GM20000 (cell line): ENCODE results near the gene SHMT1.
"Not testable (repeated sequence)": the region's sequence is repeated elsewhere in the genome, so short reads cannot be mapped to it uniquely, and the experiment has no call there.

Experiments
- DNase-seq: peaks from one replicate; pipeline ENCODE4 v3.0.0; 2012; ENCODE audit warnings: low spot score
- TF ChIP-seq, protein P1 (sequence below): IDR thresholded peaks from 2 replicates; pipeline ENCODE4 v1.5.1; 2012; ENCODE audit warnings: mild to moderate bottlenecking, control low read depth; ENCODE audit errors: extremely low read depth, missing control alignments

SHMT1 gene

DNA sequence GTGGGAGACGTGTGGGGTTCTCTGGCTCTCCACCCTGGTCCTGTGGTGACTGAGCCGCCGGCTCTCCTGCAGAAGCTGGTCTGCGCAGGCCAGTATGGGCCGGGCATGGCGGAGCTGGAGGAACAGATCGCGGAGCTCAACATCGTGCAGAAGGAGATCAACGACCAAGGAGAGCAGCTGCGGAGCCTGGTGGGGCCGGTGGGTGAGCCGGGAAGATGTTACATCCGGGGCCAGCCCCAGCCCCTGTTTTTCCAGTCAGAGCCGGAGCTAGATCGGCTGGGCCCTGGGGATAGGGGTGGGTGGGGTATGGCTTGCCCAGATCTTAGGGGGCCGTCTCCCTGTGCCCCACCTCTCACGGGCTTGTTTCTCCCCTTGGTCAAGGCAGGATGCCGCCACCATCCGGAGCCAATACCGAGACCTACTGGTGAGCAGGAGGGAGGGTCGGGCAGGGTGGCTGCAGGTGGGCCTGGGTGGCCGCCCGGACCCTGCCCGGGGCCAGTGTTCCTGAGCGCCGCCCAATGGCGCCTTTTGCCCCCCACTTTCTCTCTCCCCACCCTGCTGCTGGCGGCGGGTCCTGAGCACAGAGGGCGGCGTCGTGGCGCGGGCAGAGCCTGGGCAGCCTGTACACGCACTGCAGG is 19.2 kb upstream of the SHMT1 start:
- DNase-seq, result no peak
- TF ChIP-seq, protein P1, sequence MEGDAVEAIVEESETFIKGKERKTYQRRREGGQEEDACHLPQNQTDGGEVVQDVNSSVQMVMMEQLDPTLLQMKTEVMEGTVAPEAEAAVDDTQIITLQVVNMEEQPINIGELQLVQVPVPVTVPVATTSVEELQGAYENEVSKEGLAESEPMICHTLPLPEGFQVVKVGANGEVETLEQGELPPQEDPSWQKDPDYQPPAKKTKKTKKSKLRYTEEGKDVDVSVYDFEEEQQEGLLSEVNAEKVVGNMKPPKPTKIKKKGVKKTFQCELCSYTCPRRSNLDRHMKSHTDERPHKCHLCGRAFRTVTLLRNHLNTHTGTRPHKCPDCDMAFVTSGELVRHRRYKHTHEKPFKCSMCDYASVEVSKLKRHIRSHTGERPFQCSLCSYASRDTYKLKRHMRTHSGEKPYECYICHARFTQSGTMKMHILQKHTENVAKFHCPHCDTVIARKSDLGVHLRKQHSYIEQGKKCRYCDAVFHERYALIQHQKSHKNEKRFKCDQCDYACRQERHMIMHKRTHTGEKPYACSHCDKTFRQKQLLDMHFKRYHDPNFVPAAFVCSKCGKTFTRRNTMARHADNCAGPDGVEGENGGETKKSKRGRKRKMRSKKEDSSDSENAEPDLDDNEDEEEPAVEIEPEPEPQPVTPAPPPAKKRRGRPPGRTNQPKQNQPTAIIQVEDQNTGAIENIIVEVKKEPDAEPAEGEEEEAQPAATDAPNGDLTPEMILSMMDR, result no peak

DNA sequence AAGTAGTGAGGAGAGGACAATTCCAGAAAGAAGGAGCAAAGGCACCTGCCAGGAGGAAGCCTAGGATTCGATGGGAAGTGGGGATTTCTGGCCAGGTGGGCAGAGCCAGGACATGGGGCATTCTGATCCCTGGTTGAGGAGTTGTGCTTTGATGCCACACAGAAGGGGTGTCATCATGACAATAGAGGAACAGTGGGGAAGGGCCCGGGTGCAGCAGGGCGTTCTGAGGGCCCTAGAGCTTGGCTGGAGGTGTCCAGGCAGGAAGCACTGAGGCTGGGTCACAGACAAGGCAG is 18.5 kb upstream of the SHMT1 start:
- TF ChIP-seq, protein P1, result no peak
- DNase-seq, result no peak

GRCh38 chr17:18381158-18381952 is 18.0 kb upstream of the SHMT1 start:
- TF ChIP-seq, protein P1, result no peak
- DNase-seq, result no peak

DNA sequence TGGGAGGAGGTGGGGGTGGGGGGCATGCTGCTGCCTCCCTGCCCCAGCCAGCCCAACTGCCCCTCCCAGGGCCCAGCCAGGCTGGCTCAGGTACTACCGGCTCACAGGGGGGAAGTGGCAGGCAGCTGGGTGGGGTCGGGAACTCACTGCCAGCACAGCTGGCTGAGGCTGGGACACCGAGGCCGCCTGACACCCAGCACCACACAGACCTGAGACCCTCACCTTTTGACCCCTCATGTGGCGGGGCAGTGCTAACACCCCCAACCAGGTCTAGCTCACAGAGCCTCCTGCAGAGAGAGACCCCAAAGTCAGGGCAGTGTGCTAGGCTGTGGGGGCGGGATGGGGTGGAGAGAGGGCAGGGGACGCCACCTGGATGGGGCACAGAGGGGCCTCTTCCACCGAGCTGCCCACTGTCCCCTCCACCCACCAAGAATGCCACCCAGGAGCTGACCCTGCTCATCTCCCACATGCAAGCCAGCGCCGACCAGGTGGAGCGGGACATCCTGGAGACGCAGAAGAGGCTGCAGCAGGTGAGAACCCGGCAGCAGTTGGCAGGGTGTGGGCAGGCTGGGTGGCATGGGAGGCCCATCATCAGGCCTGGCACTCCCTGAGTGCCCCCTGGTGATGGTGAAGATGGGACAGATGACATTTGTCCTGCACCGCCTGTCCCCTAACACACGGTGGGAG is 17.3 kb upstream of the SHMT1 start:
- TF ChIP-seq, protein P1, result no peak
- DNase-seq, result no peak

DNA sequence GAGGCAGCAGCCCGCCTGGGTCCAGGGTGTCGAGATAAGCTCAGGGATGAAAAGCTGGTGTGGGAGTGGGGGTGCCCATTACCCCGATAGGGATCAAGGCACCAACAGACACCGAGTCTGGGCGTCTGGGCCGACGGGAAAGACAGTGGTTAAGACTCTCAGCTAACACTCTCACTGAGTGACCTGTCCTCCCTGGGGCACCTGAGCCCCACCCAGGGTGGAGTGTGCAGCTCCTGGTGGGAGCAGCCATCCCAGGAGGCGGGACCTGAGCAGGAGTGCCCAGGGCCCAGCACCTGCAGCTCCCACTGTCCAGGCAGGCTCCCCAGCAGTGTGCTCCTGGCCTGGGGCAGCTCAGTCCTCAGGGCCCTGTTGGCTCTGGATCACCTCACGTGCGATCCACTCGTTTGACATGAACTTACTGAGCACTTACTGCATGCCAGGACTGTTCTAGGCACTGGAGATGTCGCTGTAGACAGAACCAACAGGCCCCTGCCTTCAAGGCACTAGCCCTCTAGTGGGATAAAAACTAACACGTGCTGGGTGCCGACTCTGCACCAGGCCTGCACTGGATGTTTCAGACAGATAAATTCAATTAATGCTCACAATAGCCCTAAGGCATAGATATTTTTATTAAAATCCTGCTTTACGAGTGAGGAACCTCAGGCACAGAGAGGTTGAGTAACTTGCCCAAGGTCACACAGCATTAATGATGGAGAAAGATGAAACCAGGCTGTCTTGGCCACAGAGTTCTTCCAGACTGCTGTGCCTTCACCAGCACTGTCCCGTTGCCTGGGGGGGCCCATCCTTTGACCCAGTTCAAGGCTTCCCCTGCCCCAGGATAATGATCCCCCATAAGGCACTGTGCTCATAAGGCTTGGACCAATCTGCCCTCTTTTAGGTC is 16.1 kb upstream of the SHMT1 start:
- TF ChIP-seq, protein P1, result no peak
- no peak for DNase-seq

DNA sequence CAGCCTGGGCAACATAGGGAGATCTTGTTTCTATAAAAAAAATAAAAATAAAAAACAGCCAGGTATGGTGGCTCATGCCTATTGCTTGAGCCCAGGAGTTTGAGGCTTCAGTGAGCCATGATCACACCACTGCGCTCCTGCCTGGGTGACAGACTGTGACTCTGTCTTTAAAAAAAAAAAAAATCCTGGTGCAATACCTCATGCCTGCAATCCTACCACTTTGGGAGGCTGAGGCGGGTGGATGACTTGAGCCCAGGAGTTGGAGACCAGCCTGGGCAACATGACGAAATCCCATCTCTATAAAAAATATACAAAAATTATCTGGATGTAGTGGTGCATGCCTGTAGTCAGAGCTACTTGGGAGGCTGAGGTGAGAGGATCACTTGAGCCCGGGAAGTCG is 15.3 kb upstream of the SHMT1 start:
- DNase-seq, result not testable (repeated sequence)

DNA sequence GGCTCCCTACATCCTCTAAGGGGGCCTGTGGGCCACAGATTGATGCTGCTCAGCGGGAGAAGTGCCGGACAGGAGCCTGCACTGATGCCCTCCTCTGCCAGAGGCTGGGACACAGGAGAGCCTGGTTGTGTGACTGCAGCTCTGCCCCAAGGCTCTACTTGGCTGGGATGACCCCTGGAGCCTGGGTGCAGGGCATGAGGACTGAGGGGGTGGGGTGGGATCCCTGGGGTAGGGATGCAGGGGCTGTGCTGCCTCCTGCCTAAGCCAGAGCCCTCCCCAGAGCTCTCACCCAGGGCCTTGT is 14.8 kb upstream of the SHMT1 start:
- no peak for DNase-seq
- TF ChIP-seq, protein P1, result no peak
